Subcutaneous adipose tissue (tissue), 4 donors: ENCODE results near the gene DSTYK. TPM values are rescaled to one million over a fixed set of nuclear protein-coding genes. Genes with fewer than 3 reads are reported as not detected.

Experiments
- CTCF ChIP-seq: fragments of 450-650 bp; IDR thresholded peaks from one replicate; pipeline ENCODE4 v1.5.1; 2016; ENCODE audit warnings: low read depth, mild to moderate bottlenecking, control low read depth, antibody characterized with exemption, moderate library complexity
- total RNA-seq, 4 donors: library from RNA; depleted of rRNA; stranded (reverse); fragments of >200 nt; gene quantifications; one replicate each; pipeline ENCODE4 v1.1.0, GENCODE V29; 2016

Gene DSTYK
- total RNA-seq, 4 donors from 2014 or later: 7.2 to 12.3 (median 11.0) TPM

GRCh38 chr1:205098242-205098641 lies 113.3 kb downstream of the DSTYK start:
- TF ChIP-seq CTCF: no peak

- no peak for TF ChIP-seq CTCF
Measured at GRCh38 chr1:205095422-205095821, 116.1 kb downstream of the DSTYK start.

Other genes starting within 250 kb of the DSTYK start
- gene CNTN2, start 168.5 kb downstream of the DSTYK start, total RNA-seq: under 1 TPM in 1 of 4 donors, not detected in 3; 0.19 TPM
- 1 to 10 TPM; 2.4 to 3.1 (median 2.8) TPM for gene TMEM81, start 127.2 kb downstream of the DSTYK start, total RNA-seq
- gene RBBP5, start 89.7 kb downstream of the DSTYK start, total RNA-seq: 10 to 100 TPM; 13.8 to 25.5 (median 14.6) TPM
- gene TMCC2, start 16.2 kb upstream of the DSTYK start, total RNA-seq: 1 to 10 TPM in 3 of 4 donors, under 1 TPM in 1; 0.33 to 2.1 (median 1.1) TPM
- gene NUAK2, start 110.0 kb upstream of the DSTYK start, total RNA-seq: 1 to 10 TPM in 3 of 4 donors, under 1 TPM in 1; 0.16 to 1.7 (median 1.3) TPM
- not detected for gene KLHDC8A, start 145.2 kb upstream of the DSTYK start, total RNA-seq
- not detected for gene LEMD1, start 210.4 kb upstream of the DSTYK start, total RNA-seq
- not detected for gene BLACAT1, start 244.3 kb upstream of the DSTYK start, total RNA-seq